ENCODE results near the gene NUP58. TPM values are rescaled to one million over a fixed set of nuclear protein-coding genes. Genes with fewer than 3 reads are reported as not detected.

The NUP58 gene
- total RNA-seq, 1 experiment from 2014 or later = 101 TPM

GRCh38 chr13:25262261-25262660, 39.2 kb upstream of the NUP58 start:
- H3K9me3 ChIP-seq (ENCODE audit: control insufficient read depth in 1 of 2, insufficient read depth in 1 of 2, low read depth in 1 of 2, low read length in 2 of 2) = no peaks in the 10 kb centered on the region
- H3K79me2 ChIP-seq (ENCODE audit: insufficient read depth, low read length) = no peaks in the 10 kb centered on the region
- no peak overlapping the region for H3K4me3 ChIP-seq (replicated peaks in 1 of 2; ENCODE audit: low read depth in 1 of 2, low read length in 2 of 2)
- no peak overlapping the region for H3K4me2 ChIP-seq (ENCODE audit: low read length)
- H3K9ac ChIP-seq (ENCODE audit: low read length) = no peak overlapping the region
- ChIA-PET POLR2A (no interaction called here), RAD21 (ENCODE audit: low non-redundant PET in 1 of 2, low total read pairs in 2 of 2, uncharacterized antibody in 2 of 2, unreplicated experiment in 2 of 2) (no interaction called here), CTCF (no interaction called here)
- no peaks in the 10 kb centered on the region for H3K4me1 ChIP-seq (ENCODE audit: control insufficient read depth in 1 of 2, insufficient read depth in 2 of 2, low read length in 2 of 2)
- no peaks in the 10 kb centered on the region for H4K20me1 ChIP-seq (ENCODE audit: insufficient read depth)
- no peaks in the 10 kb centered on the region for H3K27me3 ChIP-seq (ENCODE audit: insufficient read depth, low read length)
- TF ChIP-seq, protein P1, sequence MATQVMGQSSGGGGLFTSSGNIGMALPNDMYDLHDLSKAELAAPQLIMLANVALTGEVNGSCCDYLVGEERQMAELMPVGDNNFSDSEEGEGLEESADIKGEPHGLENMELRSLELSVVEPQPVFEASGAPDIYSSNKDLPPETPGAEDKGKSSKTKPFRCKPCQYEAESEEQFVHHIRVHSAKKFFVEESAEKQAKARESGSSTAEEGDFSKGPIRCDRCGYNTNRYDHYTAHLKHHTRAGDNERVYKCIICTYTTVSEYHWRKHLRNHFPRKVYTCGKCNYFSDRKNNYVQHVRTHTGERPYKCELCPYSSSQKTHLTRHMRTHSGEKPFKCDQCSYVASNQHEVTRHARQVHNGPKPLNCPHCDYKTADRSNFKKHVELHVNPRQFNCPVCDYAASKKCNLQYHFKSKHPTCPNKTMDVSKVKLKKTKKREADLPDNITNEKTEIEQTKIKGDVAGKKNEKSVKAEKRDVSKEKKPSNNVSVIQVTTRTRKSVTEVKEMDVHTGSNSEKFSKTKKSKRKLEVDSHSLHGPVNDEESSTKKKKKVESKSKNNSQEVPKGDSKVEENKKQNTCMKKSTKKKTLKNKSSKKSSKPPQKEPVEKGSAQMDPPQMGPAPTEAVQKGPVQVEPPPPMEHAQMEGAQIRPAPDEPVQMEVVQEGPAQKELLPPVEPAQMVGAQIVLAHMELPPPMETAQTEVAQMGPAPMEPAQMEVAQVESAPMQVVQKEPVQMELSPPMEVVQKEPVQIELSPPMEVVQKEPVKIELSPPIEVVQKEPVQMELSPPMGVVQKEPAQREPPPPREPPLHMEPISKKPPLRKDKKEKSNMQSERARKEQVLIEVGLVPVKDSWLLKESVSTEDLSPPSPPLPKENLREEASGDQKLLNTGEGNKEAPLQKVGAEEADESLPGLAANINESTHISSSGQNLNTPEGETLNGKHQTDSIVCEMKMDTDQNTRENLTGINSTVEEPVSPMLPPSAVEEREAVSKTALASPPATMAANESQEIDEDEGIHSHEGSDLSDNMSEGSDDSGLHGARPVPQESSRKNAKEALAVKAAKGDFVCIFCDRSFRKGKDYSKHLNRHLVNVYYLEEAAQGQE (IDR thresholded peaks at IDR 0.05; ENCODE audit: low read depth) = no peak
- TF ChIP-seq EZH2 (IDR thresholded peaks at IDR 0.05) (no peak), JUND (IDR thresholded peaks at IDR 0.05) (no peak), ZBTB33 (IDR thresholded peaks at IDR 0.05; ENCODE audit: extremely low read depth, insufficient replicate concordance, low read length) (no peak), SP1 (IDR thresholded peaks at IDR 0.05; ENCODE audit: low read depth) (no peak), CTCF (IDR thresholded peaks at IDR 0.05 in 2 of 3, conservative IDR thresholded peaks at IDR 0.05 in 1 of 3; ENCODE audit: borderline replicate concordance in 1 of 3, insufficient read depth in 1 of 3, low read depth in 2 of 3, low read length in 2 of 3) (no peak), ELF1 (IDR thresholded peaks at IDR 0.05; ENCODE audit: borderline replicate concordance, low read depth) (no peak), TCF7L2 (IDR thresholded peaks at IDR 0.05; ENCODE audit: borderline replicate concordance, extremely low read depth, insufficient read depth, insufficient read length) (no peak), POLR2A (IDR thresholded peaks at IDR 0.05; ENCODE audit: borderline replicate concordance, extremely low read depth, insufficient read depth, insufficient read length) (no peak)
- TF ChIP-seq, protein P2, sequence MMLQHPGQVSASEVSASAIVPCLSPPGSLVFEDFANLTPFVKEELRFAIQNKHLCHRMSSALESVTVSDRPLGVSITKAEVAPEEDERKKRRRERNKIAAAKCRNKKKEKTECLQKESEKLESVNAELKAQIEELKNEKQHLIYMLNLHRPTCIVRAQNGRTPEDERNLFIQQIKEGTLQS (IDR thresholded peaks at IDR 0.05) = no peak
- H3K27ac ChIP-seq (ENCODE audit: low read depth, low read length) = no peak overlapping the region
- DNase-seq (ENCODE audit: low read depth, low spot score) (no peak), ATAC-seq (no peak)
- intact Hi-C loops (cut with micrococcal nuclease) = no loop called here
- peaks cover 1 to 32% of the 10 kb centered on the region in 2 experiments; a peak in 3 of 4 replicates for H3K36me3 ChIP-seq (ENCODE audit: control insufficient read depth in 1 of 2, insufficient read depth in 2 of 2, low read length in 2 of 2)
- H2AFZ ChIP-seq (ENCODE audit: low read depth, low read length, poor library complexity, severe bottlenecking) = no peak overlapping the region
- no TSS peak for BruUV-seq (replicated peaks)
- H3K9me2 ChIP-seq (ENCODE audit: insufficient read depth) = no peaks in the 10 kb centered on the region

Measured in HCT116 (cell line).